Measurements from ENCODE around the gene LRRC45.

DNA sequence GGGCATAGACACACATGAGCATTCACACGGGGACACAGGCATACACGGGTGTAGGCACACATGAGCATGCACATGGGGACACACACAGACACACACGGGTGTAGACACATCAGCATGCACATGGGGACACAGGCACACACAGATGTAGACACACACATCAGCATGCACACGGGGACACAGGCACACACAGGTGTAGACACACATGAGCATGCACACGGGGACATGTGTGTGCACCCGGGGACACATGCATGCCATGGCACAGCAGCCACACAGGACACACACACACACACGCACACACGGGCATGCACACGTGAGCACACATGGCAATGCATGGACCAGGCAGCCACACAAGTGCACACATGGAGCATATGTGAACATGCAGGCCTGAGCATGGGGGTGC lies 19.5 kb downstream of the LRRC45 start:
- TF ChIP-seq, protein P1, sequence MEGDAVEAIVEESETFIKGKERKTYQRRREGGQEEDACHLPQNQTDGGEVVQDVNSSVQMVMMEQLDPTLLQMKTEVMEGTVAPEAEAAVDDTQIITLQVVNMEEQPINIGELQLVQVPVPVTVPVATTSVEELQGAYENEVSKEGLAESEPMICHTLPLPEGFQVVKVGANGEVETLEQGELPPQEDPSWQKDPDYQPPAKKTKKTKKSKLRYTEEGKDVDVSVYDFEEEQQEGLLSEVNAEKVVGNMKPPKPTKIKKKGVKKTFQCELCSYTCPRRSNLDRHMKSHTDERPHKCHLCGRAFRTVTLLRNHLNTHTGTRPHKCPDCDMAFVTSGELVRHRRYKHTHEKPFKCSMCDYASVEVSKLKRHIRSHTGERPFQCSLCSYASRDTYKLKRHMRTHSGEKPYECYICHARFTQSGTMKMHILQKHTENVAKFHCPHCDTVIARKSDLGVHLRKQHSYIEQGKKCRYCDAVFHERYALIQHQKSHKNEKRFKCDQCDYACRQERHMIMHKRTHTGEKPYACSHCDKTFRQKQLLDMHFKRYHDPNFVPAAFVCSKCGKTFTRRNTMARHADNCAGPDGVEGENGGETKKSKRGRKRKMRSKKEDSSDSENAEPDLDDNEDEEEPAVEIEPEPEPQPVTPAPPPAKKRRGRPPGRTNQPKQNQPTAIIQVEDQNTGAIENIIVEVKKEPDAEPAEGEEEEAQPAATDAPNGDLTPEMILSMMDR (optimal IDR thresholded peaks at IDR 0.05 in 1 of 3, IDR thresholded peaks at IDR 0.05 in 1 of 3, conservative IDR thresholded peaks at IDR 0.05 in 1 of 3; ENCODE audit: extremely low read depth in 1 of 3, insufficient read depth in 2 of 3, low read length in 3 of 3): no peak
- no peak for TF ChIP-seq EZH2 (IDR thresholded peaks at IDR 0.05; ENCODE audit: low read length)
